ENCODE results near the gene DDX60.
A peak's percentile ranks its signal among the peaks of the same experiment; 100 is the strongest.
"Not testable (repeated sequence)": the region's sequence is repeated elsewhere in the genome, so short reads cannot be mapped to it uniquely, and the experiment has no call there.

The DDX60 gene, protein sequence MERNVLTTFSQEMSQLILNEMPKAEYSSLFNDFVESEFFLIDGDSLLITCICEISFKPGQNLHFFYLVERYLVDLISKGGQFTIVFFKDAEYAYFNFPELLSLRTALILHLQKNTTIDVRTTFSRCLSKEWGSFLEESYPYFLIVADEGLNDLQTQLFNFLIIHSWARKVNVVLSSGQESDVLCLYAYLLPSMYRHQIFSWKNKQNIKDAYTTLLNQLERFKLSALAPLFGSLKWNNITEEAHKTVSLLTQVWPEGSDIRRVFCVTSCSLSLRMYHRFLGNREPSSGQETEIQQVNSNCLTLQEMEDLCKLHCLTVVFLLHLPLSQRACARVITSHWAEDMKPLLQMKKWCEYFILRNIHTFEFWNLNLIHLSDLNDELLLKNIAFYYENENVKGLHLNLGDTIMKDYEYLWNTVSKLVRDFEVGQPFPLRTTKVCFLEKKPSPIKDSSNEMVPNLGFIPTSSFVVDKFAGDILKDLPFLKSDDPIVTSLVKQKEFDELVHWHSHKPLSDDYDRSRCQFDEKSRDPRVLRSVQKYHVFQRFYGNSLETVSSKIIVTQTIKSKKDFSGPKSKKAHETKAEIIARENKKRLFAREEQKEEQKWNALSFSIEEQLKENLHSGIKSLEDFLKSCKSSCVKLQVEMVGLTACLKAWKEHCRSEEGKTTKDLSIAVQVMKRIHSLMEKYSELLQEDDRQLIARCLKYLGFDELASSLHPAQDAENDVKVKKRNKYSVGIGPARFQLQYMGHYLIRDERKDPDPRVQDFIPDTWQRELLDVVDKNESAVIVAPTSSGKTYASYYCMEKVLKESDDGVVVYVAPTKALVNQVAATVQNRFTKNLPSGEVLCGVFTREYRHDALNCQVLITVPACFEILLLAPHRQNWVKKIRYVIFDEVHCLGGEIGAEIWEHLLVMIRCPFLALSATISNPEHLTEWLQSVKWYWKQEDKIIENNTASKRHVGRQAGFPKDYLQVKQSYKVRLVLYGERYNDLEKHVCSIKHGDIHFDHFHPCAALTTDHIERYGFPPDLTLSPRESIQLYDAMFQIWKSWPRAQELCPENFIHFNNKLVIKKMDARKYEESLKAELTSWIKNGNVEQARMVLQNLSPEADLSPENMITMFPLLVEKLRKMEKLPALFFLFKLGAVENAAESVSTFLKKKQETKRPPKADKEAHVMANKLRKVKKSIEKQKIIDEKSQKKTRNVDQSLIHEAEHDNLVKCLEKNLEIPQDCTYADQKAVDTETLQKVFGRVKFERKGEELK (N-terminal part only)

GRCh38 chr4:168318266-168318895 lies at the start of gene DDX60:
Gene DDX60, minus strand, starts transcription at chr4:168318752. Its CDS starts 7,493 bp downstream, at chr4:168311259.
- DNase-seq: peak; percentile 87

DNA sequence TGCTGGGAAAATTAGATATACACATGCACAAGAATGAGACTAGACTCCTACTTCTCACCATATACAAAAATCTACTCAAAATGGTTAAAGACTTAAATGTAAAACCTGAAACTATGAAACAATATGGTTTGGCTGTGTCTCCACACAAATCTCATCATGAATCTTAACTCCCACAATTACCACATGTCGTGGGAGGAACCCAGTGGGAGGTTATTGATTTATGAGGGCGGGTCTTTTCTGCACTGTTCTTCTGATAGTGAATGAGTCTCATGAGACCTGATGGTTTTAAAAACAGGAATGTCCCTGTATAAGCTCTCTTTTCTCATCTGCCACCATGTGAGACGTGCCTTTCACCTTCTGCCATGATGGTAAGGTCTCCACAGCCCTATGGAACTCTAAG lies 48.5 kb upstream of the DDX60 start:
- no peak for DNase-seq

DNA sequence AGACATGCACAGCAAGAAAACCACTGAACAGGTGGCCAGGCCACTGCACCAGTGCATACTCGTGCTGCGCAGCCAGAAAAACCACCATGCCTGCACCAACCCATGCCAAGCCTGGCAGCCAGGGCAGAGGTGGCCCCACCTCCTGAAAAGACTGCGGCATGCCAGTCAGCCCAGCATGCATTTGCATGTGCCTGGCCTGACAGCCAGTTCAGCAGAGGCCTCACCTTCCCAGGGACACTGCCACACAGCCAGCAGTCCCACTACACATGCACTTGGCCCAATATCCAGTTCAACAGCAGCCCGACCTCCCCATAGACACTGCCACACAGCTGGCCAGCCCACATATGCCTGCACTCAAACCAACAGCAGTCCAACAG lies 43.5 kb upstream of the DDX60 start:
- DNase-seq: no peak

GRCh38 chr4:168361365-168362024 lies 42.9 kb upstream of the DDX60 start:
- no peak for DNase-seq

- DNase-seq: no peak
These were observed 41.7 kb upstream of the DDX60 start for GRCh38 chr4:168360271-168360670.

DNA sequence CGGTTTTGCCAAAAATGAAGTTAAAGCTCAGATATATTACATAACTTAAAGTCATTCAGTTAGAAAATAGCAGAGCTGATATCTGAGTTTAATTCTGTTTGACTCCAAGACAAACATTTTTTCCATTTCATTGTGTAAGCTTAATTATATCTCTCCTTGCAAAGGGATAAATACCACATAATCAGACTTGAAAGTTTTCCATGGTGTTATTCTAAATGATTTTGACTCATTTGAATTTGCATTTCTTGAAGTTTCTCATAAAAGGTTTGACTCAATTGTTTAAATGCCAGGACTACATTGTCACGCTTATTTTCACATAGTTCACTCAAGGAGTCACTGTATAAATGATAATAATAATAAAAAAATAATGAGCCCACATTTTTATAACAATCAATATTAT lies 39.4 kb upstream of the DDX60 start:
- DNase-seq: no peak

GRCh38 chr4:168353746-168354145 lies 35.2 kb upstream of the DDX60 start:
- no peak for DNase-seq

GRCh38 chr4:168337550-168337940 lies 19.0 kb upstream of the DDX60 start:
- DNase-seq: no peak

DNA sequence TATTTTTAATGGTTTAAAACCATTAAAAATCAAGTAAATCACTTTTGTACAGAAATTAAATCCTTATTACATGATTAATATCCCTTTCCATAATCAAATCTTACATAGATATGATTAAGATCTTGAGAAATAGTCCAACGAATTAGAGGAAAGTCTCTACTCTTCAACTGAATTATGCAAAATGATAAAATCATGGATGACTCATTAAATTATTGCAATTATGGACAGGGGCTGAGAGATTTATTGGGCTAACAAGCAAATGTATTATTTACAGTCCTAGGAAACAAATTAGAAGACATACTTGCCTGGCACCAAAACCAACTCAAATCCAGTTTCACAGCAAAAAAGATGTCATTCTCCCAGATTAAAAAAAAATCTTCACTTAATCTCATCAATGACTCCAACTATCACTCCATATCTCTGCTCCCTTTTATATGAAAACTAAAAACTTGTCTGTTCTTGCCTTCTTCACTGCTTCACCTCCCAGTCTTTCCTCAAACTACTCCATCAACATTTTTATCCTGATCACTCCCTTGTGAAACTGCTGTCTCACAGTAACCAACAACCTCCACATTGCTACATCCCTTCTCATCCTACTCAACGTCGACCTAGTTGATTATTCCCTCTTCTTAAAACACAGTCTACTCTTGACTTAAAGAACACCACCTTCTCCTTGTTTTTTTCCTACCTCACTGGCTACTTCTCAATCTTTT lies 18.4 kb upstream of the DDX60 start:
- DNase-seq: no peak

- no peak for DNase-seq
These were observed 17.1 kb upstream of the DDX60 start for GRCh38 chr4:168335621-168336020.

- DNase-seq: no peak
These were observed 15.5 kb upstream of the DDX60 start for GRCh38 chr4:168334053-168334452.

GRCh38 chr4:168330575-168330974 lies 12.0 kb upstream of the DDX60 start:
- not testable (repeated sequence) for DNase-seq

- DNase-seq: no peak
These were observed 7.0 kb upstream of the DDX60 start for GRCh38 chr4:168325591-168325990.

DNA sequence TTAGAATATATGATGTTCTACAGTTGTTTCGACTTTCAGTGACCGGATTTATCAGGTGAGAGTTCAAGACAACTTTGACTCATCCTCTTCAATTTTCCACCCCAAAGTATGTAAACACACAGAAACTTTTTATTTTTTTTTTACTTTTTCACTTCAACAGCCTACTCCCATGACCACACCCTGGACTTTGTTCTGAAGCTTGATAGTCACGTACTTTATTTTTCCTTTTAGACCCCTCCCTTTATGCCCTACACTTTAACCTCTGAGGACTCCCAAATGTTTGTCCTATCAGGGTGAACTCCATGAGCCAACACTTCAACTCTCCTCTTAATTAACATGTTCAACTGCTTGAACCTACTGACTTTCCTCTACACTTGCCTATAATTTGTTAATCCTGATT lies 2.5 kb upstream of the DDX60 start:
- no peak for DNase-seq

- no peak for DNase-seq
These were observed 1.0 kb upstream of the DDX60 start for GRCh38 chr4:168319486-168320019.

DNA sequence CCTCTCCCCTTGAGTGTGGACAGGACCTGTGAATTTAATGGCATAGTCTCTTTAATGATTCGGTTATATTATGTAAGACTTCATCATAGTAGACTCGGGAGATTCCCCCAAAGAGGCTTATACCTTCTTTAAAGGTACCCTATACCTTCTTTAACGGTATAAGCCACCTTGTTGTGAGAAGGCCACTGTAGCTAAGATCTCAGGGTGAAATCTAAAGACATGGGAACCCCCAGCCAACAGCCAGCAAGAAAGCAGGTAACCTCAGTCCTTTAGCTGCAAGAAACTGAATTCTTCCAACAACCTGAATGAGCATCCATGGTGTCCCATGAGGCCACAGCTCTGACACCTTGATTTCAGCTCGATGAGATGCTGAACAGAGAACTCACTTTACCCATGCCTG lies 931 bp downstream of the DDX60 start:
- DNase-seq: no peak

- no peak for DNase-seq
These were observed 8.8 kb downstream of the DDX60 start for GRCh38 chr4:168309781-168310180.

- DNase-seq: no peak
These were observed 9.6 kb downstream of the DDX60 start for GRCh38 chr4:168308912-168309311.

DNA sequence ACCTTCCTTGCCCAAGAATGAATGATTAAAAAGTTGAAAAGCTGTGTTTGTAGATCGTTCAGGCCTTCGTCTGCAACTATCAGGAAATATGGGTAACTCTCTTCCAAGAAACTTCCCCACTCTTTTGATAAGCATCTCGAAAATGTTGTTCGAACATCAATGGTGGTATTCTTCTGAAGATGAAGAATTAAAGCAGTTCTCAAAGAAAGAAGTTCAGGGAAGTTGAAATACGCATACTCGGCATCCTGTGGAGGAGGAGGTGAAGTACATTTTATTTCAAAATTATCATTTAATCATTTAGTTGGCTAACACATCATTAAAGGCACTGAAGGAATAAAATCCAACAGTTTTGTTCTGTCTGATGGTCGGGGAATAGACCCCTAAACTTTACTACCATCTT lies 12.1 kb downstream of the DDX60 start:
- DNase-seq: no peak

DNA sequence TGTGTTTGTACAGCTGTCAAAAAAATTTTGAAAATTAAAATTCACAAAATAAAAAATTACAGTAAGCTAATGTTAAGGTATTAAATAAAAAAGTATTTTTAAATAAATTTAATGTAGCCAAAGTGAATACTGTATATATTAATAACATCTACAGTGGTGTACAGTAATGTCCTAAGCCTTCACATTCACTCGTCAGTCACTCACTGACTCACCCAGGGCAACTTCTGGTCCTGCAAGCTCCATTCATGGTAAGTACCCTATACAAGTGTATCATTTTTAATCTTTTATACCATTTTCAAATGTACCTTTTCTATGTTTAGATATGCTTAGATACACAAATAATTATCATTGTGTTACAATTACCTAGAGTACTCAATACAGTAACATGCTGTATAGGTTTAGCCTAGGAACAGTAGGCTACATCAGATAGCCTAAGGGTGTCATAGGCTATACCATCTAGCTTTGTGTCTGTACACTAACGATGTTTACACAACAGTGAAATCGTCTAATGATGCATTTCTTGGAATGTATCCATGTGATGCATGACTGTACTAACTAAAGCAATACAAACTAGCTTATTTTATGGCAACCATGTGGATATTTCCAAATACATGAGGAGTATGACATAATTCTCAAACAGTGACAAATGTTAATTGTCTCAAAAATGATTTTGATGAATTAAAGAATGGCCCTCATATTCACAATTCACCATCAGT lies 13.7 kb downstream of the DDX60 start:
- DNase-seq: no peak

DNA sequence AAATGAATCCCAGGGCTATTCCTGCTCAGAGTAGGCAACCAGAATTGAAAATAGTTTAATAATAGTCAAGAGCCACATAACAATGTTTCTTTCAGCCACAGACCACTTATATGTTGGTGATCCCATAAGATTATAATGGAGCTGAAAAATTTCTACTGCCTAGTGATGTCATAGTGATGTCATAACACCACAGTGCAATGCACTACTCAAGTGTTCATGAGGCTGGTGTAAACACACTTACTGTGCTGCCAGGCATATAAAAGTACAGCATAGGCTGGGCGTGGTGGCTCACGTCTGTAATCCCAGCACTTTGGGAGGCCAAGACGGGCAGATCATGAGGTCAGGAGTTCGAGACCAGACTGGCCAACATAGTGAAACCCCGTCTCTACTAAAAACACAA lies 15.1 kb downstream of the DDX60 start:
- not testable (repeated sequence) for DNase-seq
